K562 (cell line): ENCODE measurements around the gene NBEA. TPM values are rescaled to one million over a fixed set of nuclear protein-coding genes. Genes with fewer than 3 reads are reported as not detected.

Experiments used
- ATAC-seq: fragments of 200-7000 bp; cut with Tn5 transposase; 3 replicates; pipeline ENCODE4 v1.9.1; 2020; ENCODE audit warnings: moderate library complexity
- BruUV-seq: library from RNA; stranded (reverse); fragments of 400-500 nt; replicated peaks from 2 replicates; lab custom pipeline; 2021; lab: Mats Ljungman, UMichigan
- CTCF ChIA-PET: fragments of 300-600 bp; formaldehyde crosslinking; extraction: SDS; loops from one replicate; lab custom pipeline; 2021; ENCODE audit warnings: low intra/inter-chr PET ratio; lab: Yijun Ruan, JAX
- POLR2A ChIA-PET: fragments of 300-600, 350-650 bp; sonication (Branson Sonifier 250); formaldehyde crosslinking; extraction: SDS; loops from one replicate; lab custom pipeline; 2021; ENCODE audit warnings: antibody characterized with exemption, inconsistent platforms; lab: Yijun Ruan, JAX
- DNase-seq, 4 experiments: peaks; one replicate each; pipeline versions ENCODE4 v3.0.0 to v3.0.0-alpha.2; 2011 to 2018; ENCODE audit warnings: low spot score in 3 of 4, mixed read lengths in 3 of 4; ENCODE audit errors: extremely low read depth in 1 of 4
- FAIRE-seq: peaks from 2 replicates; lab custom pipeline; 2011; peaks lifted over from hg19 to GRCh38; lab: Jason Lieb, UNC
- H2AFZ ChIP-seq: 2 replicates; pipeline ENCODE4 v1.6.0; 2011; ENCODE audit warnings: low read depth, low read length, control low read depth, inconsistent platforms
- H3K27ac ChIP-seq: fragments of 200-600 bp; 3 replicates; pipeline ENCODE4 v1.8.0; 2011; ENCODE audit warnings: low read depth, mild to moderate bottlenecking, control low read depth, inconsistent platforms, low read length, moderate library complexity, mixed read lengths; ENCODE audit errors: extremely low read depth
- H3K27me3 ChIP-seq, 2 experiments: fragments of 300-600 bp in 1 of 2; 2 replicates in 1 of 2; 3 replicates in 1 of 2; pipeline versions ENCODE4 v1.6.0 to v1.8.0; 2011; ENCODE audit warnings: inconsistent platforms in 2 of 2, low read length in 2 of 2, mild to moderate bottlenecking in 1 of 2, mixed read lengths in 1 of 2, moderate library complexity in 1 of 2; ENCODE audit not compliant: control insufficient read depth in 2 of 2, insufficient read depth in 2 of 2
- H3K36me3 ChIP-seq: fragments of 300-600 bp; 3 replicates; pipeline ENCODE4 v1.8.0; 2011; ENCODE audit warnings: mild to moderate bottlenecking, low read length, inconsistent platforms; ENCODE audit not compliant: control insufficient read depth, insufficient read depth
- H3K4me1 ChIP-seq, 2 experiments: fragments of 200-600 bp in 1 of 2; replicated peaks in 1 of 2; 2 replicates in 1 of 2; 3 replicates in 1 of 2; pipeline versions ENCODE4 v1.5.1 to v1.8.0; 2011; ENCODE audit warnings: inconsistent platforms in 2 of 2, low read length in 2 of 2, mild to moderate bottlenecking in 1 of 2, mixed read lengths in 1 of 2, moderate library complexity in 1 of 2; ENCODE audit not compliant: control insufficient read depth in 2 of 2, insufficient read depth in 2 of 2
- H3K4me2 ChIP-seq: 2 replicates; pipeline ENCODE4 v1.6.1; 2011; ENCODE audit warnings: low read length, control low read depth, inconsistent platforms, mixed read lengths; ENCODE audit not compliant: insufficient read depth
- H3K4me3 ChIP-seq: fragments of 200-600 bp; sonication (generic), shearing (Covaris generic); 2 replicates; pipeline ENCODE4 v1.5.1; 2016; ENCODE audit warnings: control low read depth, inconsistent platforms
- H3K79me2 ChIP-seq: fragments of 200-600 bp; 3 replicates; pipeline ENCODE4 v1.8.0; 2011; ENCODE audit warnings: low read length, inconsistent platforms; ENCODE audit not compliant: control insufficient read depth, insufficient read depth
- H3K9ac ChIP-seq, 2 experiments: 2 replicates each; pipeline versions ENCODE4 v1.6.0 to v1.6.1; 2011; ENCODE audit warnings: low read depth in 2 of 2, low read length in 2 of 2, control low read depth in 1 of 2, inconsistent platforms in 1 of 2, mild to moderate bottlenecking in 1 of 2, mixed read lengths in 1 of 2; ENCODE audit not compliant: insufficient read depth in 1 of 2
- H3K9me1 ChIP-seq: one replicate; pipeline ENCODE4 v1.6.0; 2011; ENCODE audit warnings: inconsistent platforms, mild to moderate bottlenecking, low read length, moderate library complexity; ENCODE audit not compliant: control insufficient read depth, insufficient read depth
- H3K9me3 ChIP-seq: replicated peaks from 2 replicates; pipeline ENCODE4 v1.5.1; 2011; ENCODE audit warnings: low read depth, low read length, inconsistent platforms; ENCODE audit not compliant: control insufficient read depth, insufficient read depth
- H4K20me1 ChIP-seq: replicated peaks from 2 replicates; pipeline ENCODE4 v1.6.1; 2011; ENCODE audit warnings: low read length, inconsistent platforms, mixed read lengths; ENCODE audit not compliant: control insufficient read depth, insufficient read depth
- CHCHD3 ChIP-seq: fragments of 250-450 bp; sonication (Bioruptor Pico); IDR thresholded peaks from 2 replicates; pipeline ENCODE4 v2.1.2; 2022; ENCODE audit warnings: mild to moderate bottlenecking
- MYC ChIP-seq, 2 experiments: fragments of 250-450 bp in 1 of 2; sonication (Bioruptor Pico) in 1 of 2; IDR thresholded peaks; 2 replicates each; pipeline versions ENCODE4 v1.5.1 to v1.6.1; 2012 to 2021; ENCODE audit warnings: low read depth in 2 of 2, borderline replicate concordance in 1 of 2, improper control_type of control experiment in 1 of 2, low read length in 1 of 2, mild to moderate bottlenecking in 1 of 2, moderate library complexity in 1 of 2
- SUPT5H ChIP-seq: fragments of 450-650 bp; IDR thresholded peaks from 2 replicates; pipeline ENCODE4 v1.6.1; 2016
- whole genome bisulfite sequencing: fragments of 100-300 bp; shearing (Covaris generic); methylation state at CpG from one replicate; pipeline ENCODE4 v1.1.6; 2016; ENCODE audit warnings: low coverage, mixed read lengths; ENCODE audit not compliant: insufficient coverage; ENCODE audit errors: missing lambda C conversion rate; 5-methylcytosine and 5-hydroxymethylcytosine counted together
- in situ Hi-C: fragments of 300-500 bp; cut with MboI; formaldehyde crosslinking; loops from 4 replicates; pipeline ENCODE4 v1.15.0; 2018; ENCODE audit warnings: inconsistent platforms, mixed read lengths
- intact Hi-C: fragments of 100-400 bp; cut with micrococcal nuclease; formaldehyde crosslinking; loops from 2 replicates; pipeline ENCODE4 v1.14.2; 2022
- polyA plus RNA-seq, 8 experiments: library from polyadenylated mRNA; depleted of rRNA in 4 of 8; stranded (reverse) in 5 of 8; unstranded in 3 of 8; fragments of >200 nt; fragmentation: Nextera tagmentation in 2 of 8; fragmentation: Illumina TruSeq in 1 of 8; extraction: Ambion mirVana in 2 of 8; extraction: Trizol in 1 of 8; gene quantifications; 2 replicates each; pipeline versions ENCODE4 v1.2.1 to v1.2.3, GENCODE V29; 2011 to 2014; ENCODE audit warnings: inconsistent platforms in 1 of 8, missing spikeins in 1 of 8
- total RNA-seq, 7 experiments: library from RNA; depleted of rRNA in 6 of 7; stranded (reverse); fragments of >200 nt in 6 of 7; fragmentation: Illumina TruSeq in 2 of 7; extraction: Trizol in 2 of 7; gene quantifications; 2 replicates each; pipeline versions ENCODE4 v1.2.1 to v1.2.3, GENCODE V29; 2011 to 2021; ENCODE audit warnings: low replicate concordance in 1 of 7
- TF ChIP-seq, protein P1 (sequence below): fragments of 250-450 bp; sonication (Bioruptor Pico); IDR thresholded peaks from 2 replicates; pipeline ENCODE4 v1.4.0; 2020

The NBEA gene
- total and polyA plus RNA-seq, 9 of the 15 experiments (the other 6 are each of a cell fraction or from before 2014, with no cell fraction given) = 0.03 to 0.94 (median 0.05) TPM; not detected in 2

GRCh38 chr13:35712907-35713761 is 771.1 kb downstream of the NBEA start:
- Histone ChIP-seq H3K27me3 (no peaks in the 10 kb centered on the region), H3K9me3 (no peaks in the 10 kb centered on the region), H3K27ac (no peak overlapping the region), H3K4me3 (no peak overlapping the region), H3K4me1 (no peaks in the 10 kb centered on the region), H3K9ac (no peak overlapping the region), H3K79me2 (no peaks in the 10 kb centered on the region), H3K9me1 (no peaks in the 10 kb centered on the region), H3K4me2 (no peak overlapping the region), H2AFZ (no peak overlapping the region), H3K36me3 (no peaks in the 10 kb centered on the region), H4K20me1 (no peaks in the 10 kb centered on the region)
- in situ Hi-C loops = no loop called here
- BruUV-seq = no TSS peak
- intact Hi-C loops = no loop called here
- DNase-seq (no peak), ATAC-seq (no peak), FAIRE-seq (no peak)
- 0% methylated on average over 8 of the region's 11 CpGs for WGBS
- POLR2A ChIA-PET = no interaction called here
- TF ChIP-seq SUPT5H = no peak
- TF ChIP-seq CHCHD3 = no peak
- TF ChIP-seq, protein P1, sequence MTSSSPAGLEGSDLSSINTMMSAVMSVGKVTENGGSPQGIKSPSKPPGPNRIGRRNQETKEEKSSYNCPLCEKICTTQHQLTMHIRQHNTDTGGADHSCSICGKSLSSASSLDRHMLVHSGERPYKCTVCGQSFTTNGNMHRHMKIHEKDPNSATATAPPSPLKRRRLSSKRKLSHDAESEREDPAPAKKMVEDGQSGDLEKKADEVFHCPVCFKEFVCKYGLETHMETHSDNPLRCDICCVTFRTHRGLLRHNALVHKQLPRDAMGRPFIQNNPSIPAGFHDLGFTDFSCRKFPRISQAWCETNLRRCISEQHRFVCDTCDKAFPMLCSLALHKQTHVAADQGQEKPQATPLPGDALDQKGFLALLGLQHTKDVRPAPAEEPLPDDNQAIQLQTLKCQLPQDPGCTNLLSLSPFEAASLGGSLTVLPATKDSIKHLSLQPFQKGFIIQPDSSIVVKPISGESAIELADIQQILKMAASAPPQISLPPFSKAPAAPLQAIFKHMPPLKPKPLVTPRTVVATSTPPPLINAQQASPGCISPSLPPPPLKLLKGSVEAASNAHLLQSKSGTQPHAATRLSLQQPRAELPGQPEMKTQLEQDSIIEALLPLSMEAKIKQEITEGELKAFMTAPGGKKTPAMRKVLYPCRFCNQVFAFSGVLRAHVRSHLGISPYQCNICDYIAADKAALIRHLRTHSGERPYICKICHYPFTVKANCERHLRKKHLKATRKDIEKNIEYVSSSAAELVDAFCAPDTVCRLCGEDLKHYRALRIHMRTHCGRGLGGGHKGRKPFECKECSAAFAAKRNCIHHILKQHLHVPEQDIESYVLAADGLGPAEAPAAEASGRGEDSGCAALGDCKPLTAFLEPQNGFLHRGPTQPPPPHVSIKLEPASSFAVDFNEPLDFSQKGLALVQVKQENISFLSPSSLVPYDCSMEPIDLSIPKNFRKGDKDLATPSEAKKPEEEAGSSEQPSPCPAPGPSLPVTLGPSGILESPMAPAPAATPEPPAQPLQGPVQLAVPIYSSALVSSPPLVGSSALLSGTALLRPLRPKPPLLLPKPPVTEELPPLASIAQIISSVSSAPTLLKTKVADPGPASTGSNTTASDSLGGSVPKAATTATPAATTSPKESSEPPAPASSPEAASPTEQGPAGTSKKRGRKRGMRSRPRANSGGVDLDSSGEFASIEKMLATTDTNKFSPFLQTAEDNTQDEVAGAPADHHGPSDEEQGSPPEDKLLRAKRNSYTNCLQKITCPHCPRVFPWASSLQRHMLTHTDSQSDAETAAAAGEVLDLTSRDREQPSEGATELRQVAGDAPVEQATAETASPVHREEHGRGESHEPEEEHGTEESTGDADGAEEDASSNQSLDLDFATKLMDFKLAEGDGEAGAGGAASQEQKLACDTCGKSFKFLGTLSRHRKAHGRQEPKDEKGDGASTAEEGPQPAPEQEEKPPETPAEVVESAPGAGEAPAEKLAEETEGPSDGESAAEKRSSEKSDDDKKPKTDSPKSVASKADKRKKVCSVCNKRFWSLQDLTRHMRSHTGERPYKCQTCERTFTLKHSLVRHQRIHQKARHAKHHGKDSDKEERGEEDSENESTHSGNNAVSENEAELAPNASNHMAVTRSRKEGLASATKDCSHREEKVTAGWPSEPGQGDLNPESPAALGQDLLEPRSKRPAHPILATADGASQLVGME (CRISPR knock-in tag) = no peak
- no peak for TF ChIP-seq MYC (IDR thresholded peaks at IDR 0.05; ENCODE audit: low read depth, low read length)
- no peak for TF ChIP-seq MYC (CRISPR knock-in tag; IDR thresholded peaks at IDR 0.05; ENCODE audit: borderline replicate concordance, low read depth)
- CTCF ChIA-PET = no interaction called here
